ENCODE data around the gene HMG20A. TPM values are rescaled to one million over a fixed set of nuclear protein-coding genes. Genes with fewer than 3 reads are reported as not detected.

The HMG20A gene
- total RNA-seq, 1 donor from 2014 or later, result 46.5 TPM

GRCh38 chr15:77529394-77530159 is 108.9 kb downstream of the HMG20A start:
- Mint-ChIP-seq H3K4me3 (no peak overlapping the region), H3K9me3 (no peaks in the 10 kb centered on the region), H3K27ac (no peak overlapping the region), H3K27me3 (ENCODE audit: insufficient read depth) (peaks cover 4% of the 10 kb centered on the region), H3K4me1 (ENCODE audit: low read depth) (no peaks in the 10 kb centered on the region), H3K36me3 (ENCODE audit: low read depth) (no peaks in the 10 kb centered on the region)
- DNase-seq (ENCODE audit: low spot score), result no peak
- intact Hi-C loops (cut with micrococcal nuclease), result no loop called here

- no peaks in the 10 kb centered on the region for H3K4me1 Mint-ChIP-seq (ENCODE audit: low read depth)
- H3K27me3 Mint-ChIP-seq (ENCODE audit: insufficient read depth), result peaks cover 5% of the 10 kb centered on the region
- intact Hi-C loops (cut with micrococcal nuclease), result no loop called here
- H3K4me3 Mint-ChIP-seq, result no peak overlapping the region
- DNase-seq (ENCODE audit: low spot score), result no peak
- no peaks in the 10 kb centered on the region for H3K9me3 Mint-ChIP-seq
- no peak overlapping the region for H3K27ac Mint-ChIP-seq
- H3K36me3 Mint-ChIP-seq (ENCODE audit: low read depth), result no peaks in the 10 kb centered on the region
These were observed 109.9 kb downstream of the HMG20A start for GRCh38 chr15:77530576-77530975.

- Mint-ChIP-seq H3K36me3 (ENCODE audit: low read depth) (no peaks in the 10 kb centered on the region), H3K27ac (no peak overlapping the region), H3K4me1 (ENCODE audit: low read depth) (no peaks in the 10 kb centered on the region), H3K27me3 (ENCODE audit: insufficient read depth) (peaks cover 8% of the 10 kb centered on the region), H3K9me3 (no peaks in the 10 kb centered on the region), H3K4me3 (no peak overlapping the region)
- DNase-seq (ENCODE audit: low spot score), result no peak
- intact Hi-C loops (cut with micrococcal nuclease), result no loop called here
These were observed 110.7 kb downstream of the HMG20A start for GRCh38 chr15:77531191-77532000.

GRCh38 chr15:77532067-77532710 is 111.5 kb downstream of the HMG20A start:
- no peak for DNase-seq (ENCODE audit: low spot score)
- no peaks in the 10 kb centered on the region for H3K4me1 Mint-ChIP-seq (ENCODE audit: low read depth)
- H3K27me3 Mint-ChIP-seq (ENCODE audit: insufficient read depth), result peaks cover 9% of the 10 kb centered on the region
- no peak overlapping the region for H3K4me3 Mint-ChIP-seq
- no peak overlapping the region for H3K27ac Mint-ChIP-seq
- no peaks in the 10 kb centered on the region for H3K9me3 Mint-ChIP-seq
- intact Hi-C loops (cut with micrococcal nuclease), result no loop called here
- H3K36me3 Mint-ChIP-seq (ENCODE audit: low read depth), result no peaks in the 10 kb centered on the region

- DNase-seq (ENCODE audit: low spot score), result no peak
- Mint-ChIP-seq H3K4me3 (no peak overlapping the region), H3K4me1 (ENCODE audit: low read depth) (no peaks in the 10 kb centered on the region), H3K36me3 (ENCODE audit: low read depth) (no peaks in the 10 kb centered on the region), H3K27ac (no peak overlapping the region), H3K27me3 (ENCODE audit: insufficient read depth) (peaks cover 11% of the 10 kb centered on the region), H3K9me3 (no peaks in the 10 kb centered on the region)
- intact Hi-C loops (cut with micrococcal nuclease), result no loop called here
These were observed 112.2 kb downstream of the HMG20A start for GRCh38 chr15:77532846-77533245.

GRCh38 chr15:77533578-77534430 is 113.1 kb downstream of the HMG20A start:
- H3K27me3 Mint-ChIP-seq (ENCODE audit: insufficient read depth), result peaks cover 11% of the 10 kb centered on the region
- H3K36me3 Mint-ChIP-seq (ENCODE audit: low read depth), result no peaks in the 10 kb centered on the region
- no peak overlapping the region for H3K4me3 Mint-ChIP-seq
- H3K4me1 Mint-ChIP-seq (ENCODE audit: low read depth), result no peaks in the 10 kb centered on the region
- no peak overlapping the region for H3K27ac Mint-ChIP-seq
- intact Hi-C loops (cut with micrococcal nuclease), result no loop called here
- no peak for DNase-seq (ENCODE audit: low spot score)
- no peaks in the 10 kb centered on the region for H3K9me3 Mint-ChIP-seq

Other genes starting within 250 kb of the HMG20A start
- gene PEAK1, start 784 bp upstream of the HMG20A start, total RNA-seq, result 24.3 and 27.0 TPM in 2 replicates
- gene LINGO1, start 212.0 kb downstream of the HMG20A start, total RNA-seq, result not detected in 2 replicates